ENCODE data around the gene RPRD1B. TPM values are rescaled to one million over a fixed set of nuclear protein-coding genes. Genes with fewer than 3 reads are reported as not detected.
A peak's percentile ranks its signal among the peaks of the same experiment; 100 is the strongest.

RPRD1B gene
- total RNA-seq, 1 experiment from 2014 or later: 43.6 TPM

GRCh38 chr20:38126932-38127621 is 93.5 kb downstream of the RPRD1B start:
- CTCF ChIA-PET: no interaction called here
- BruUV-seq (replicated peaks): no TSS peak

GRCh38 chr20:38127920-38128528 is 94.5 kb downstream of the RPRD1B start:
- no peak overlapping the region for H3K4me3 ChIP-seq (ENCODE audit: low read length)
- TF ChIP-seq, protein P1, sequence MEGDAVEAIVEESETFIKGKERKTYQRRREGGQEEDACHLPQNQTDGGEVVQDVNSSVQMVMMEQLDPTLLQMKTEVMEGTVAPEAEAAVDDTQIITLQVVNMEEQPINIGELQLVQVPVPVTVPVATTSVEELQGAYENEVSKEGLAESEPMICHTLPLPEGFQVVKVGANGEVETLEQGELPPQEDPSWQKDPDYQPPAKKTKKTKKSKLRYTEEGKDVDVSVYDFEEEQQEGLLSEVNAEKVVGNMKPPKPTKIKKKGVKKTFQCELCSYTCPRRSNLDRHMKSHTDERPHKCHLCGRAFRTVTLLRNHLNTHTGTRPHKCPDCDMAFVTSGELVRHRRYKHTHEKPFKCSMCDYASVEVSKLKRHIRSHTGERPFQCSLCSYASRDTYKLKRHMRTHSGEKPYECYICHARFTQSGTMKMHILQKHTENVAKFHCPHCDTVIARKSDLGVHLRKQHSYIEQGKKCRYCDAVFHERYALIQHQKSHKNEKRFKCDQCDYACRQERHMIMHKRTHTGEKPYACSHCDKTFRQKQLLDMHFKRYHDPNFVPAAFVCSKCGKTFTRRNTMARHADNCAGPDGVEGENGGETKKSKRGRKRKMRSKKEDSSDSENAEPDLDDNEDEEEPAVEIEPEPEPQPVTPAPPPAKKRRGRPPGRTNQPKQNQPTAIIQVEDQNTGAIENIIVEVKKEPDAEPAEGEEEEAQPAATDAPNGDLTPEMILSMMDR (conservative IDR thresholded peaks at IDR 0.05; ENCODE audit: low read depth, low read length): no peak
- TF ChIP-seq EZH2 (IDR thresholded peaks at IDR 0.05; ENCODE audit: low read length, unreplicated experiment): no peak
- no peak for TF ChIP-seq EZH2phosphoT487 (IDR thresholded peaks at IDR 0.05; ENCODE audit: borderline replicate concordance, low read length)
- no peaks in the 10 kb centered on the region for H3K79me2 ChIP-seq (ENCODE audit: low read length)
- no peaks in the 10 kb centered on the region for H4K20me1 ChIP-seq (ENCODE audit: low read length)
- peaks cover 47% of the 10 kb centered on the region for H3K4me1 ChIP-seq (ENCODE audit: insufficient read depth, low read length)
- 0 out of 2 replicates have a peak overlapping the region, but pooled peaks have one; percentile 16 for H3K27ac ChIP-seq (ENCODE audit: low read length)
- no TSS peak for BruUV-seq (replicated peaks)
- no peaks in the 10 kb centered on the region for H3K9me2 ChIP-seq (replicated peaks; ENCODE audit: low read length)
- ChIA-PET CTCF (no interaction called here), POLR2A (ENCODE audit: unreplicated experiment) (no interaction called here)
- peaks cover 20% of the 10 kb centered on the region for H3K36me3 ChIP-seq (ENCODE audit: low read depth, low read length)
- H3K9ac ChIP-seq (ENCODE audit: low read length): no peak overlapping the region
- H3K27me3 ChIP-seq (ENCODE audit: low read length): no peaks in the 10 kb centered on the region
- H3K9me3 ChIP-seq (ENCODE audit: low read length): no peaks in the 10 kb centered on the region
- peaks cover 17% of the 10 kb centered on the region for H3F3A ChIP-seq (ENCODE audit: low read length, unreplicated experiment)
- H3K4me2 ChIP-seq (ENCODE audit: low read length): no peak overlapping the region
- no peak for ATAC-seq
- intact Hi-C loops (cut with micrococcal nuclease): no loop called here
- no peak overlapping the region for H2AFZ ChIP-seq (ENCODE audit: low read length)
- no peak for DNase-seq

More at GRCh38 chr20:38126932-38127621, 93.5 kb downstream of the RPRD1B start:
- no peak for TF ChIP-seq EZH2 (IDR thresholded peaks at IDR 0.05; ENCODE audit: low read length, unreplicated experiment)
- intact Hi-C loops (cut with micrococcal nuclease): no loop called here
- POLR2A ChIA-PET (ENCODE audit: unreplicated experiment): no interaction called here
- peak; percentile 77 for DNase-seq
- Histone ChIP-seq H3K27me3 (ENCODE audit: low read length) (no peaks in the 10 kb centered on the region), H3K9ac (ENCODE audit: low read length) (no peak overlapping the region), H3K4me1 (ENCODE audit: insufficient read depth, low read length) (peaks cover 49% of the 10 kb centered on the region), H3K4me3 (ENCODE audit: low read length) (no peak overlapping the region), H3K4me2 (ENCODE audit: low read length) (0 out of 2 replicates have a peak overlapping the region, but pooled peaks have one; percentile 15), H3K36me3 (ENCODE audit: low read depth, low read length) (peaks cover 15% of the 10 kb centered on the region), H4K20me1 (ENCODE audit: low read length) (no peaks in the 10 kb centered on the region), H3K9me3 (ENCODE audit: low read length) (no peaks in the 10 kb centered on the region), H2AFZ (ENCODE audit: low read length) (no peak overlapping the region), H3K27ac (ENCODE audit: low read length) (peak overlapping the region; percentile 34), H3K79me2 (ENCODE audit: low read length) (no peaks in the 10 kb centered on the region), H3F3A (ENCODE audit: low read length, unreplicated experiment) (peaks cover 17% of the 10 kb centered on the region), H3K9me2 (replicated peaks; ENCODE audit: low read length) (no peaks in the 10 kb centered on the region)
- ATAC-seq: peak; percentile 80

DNA sequence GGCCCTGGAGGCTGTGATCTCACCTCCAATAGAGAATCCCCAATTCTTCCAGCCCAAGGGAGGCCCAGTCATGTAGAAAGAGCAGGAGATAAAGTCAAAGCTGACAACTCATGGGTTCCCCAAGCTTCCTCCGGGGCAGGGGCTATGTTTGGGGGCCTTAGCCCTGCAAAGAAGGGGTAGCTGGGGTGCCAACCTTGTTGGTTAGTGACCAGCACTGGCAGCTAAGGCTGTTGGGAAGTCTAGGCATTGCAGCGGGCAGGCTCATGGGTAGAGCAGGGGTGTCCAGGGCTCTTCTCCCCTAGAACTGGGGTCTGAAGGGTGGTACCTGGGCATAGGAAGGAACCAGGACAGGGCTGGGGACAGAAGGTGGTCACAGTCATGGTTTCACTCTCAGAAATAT is 95.1 kb downstream of the RPRD1B start:
- Histone ChIP-seq H3K9me2 (replicated peaks; ENCODE audit: low read length) (no peaks in the 10 kb centered on the region), H3K4me2 (ENCODE audit: low read length) (no peak overlapping the region), H3K36me3 (ENCODE audit: low read depth, low read length) (peaks cover 20% of the 10 kb centered on the region), H3K27me3 (ENCODE audit: low read length) (no peaks in the 10 kb centered on the region), H3K9me3 (ENCODE audit: low read length) (no peaks in the 10 kb centered on the region), H3K4me3 (ENCODE audit: low read length) (no peak overlapping the region), H2AFZ (ENCODE audit: low read length) (no peak overlapping the region), H3K79me2 (ENCODE audit: low read length) (no peaks in the 10 kb centered on the region), H3F3A (ENCODE audit: low read length, unreplicated experiment) (peaks cover 17% of the 10 kb centered on the region), H4K20me1 (ENCODE audit: low read length) (no peaks in the 10 kb centered on the region), H3K9ac (ENCODE audit: low read length) (no peak overlapping the region), H3K4me1 (ENCODE audit: insufficient read depth, low read length) (peaks cover 44% of the 10 kb centered on the region), H3K27ac (ENCODE audit: low read length) (no peak overlapping the region)
- TF ChIP-seq EZH2 (IDR thresholded peaks at IDR 0.05; ENCODE audit: low read length, unreplicated experiment) (no peak), EZH2phosphoT487 (IDR thresholded peaks at IDR 0.05; ENCODE audit: borderline replicate concordance, low read length) (no peak)
- TF ChIP-seq, protein P1 (conservative IDR thresholded peaks at IDR 0.05; ENCODE audit: low read depth, low read length): no peak
- intact Hi-C loops (cut with micrococcal nuclease): no loop called here
- no peak for DNase-seq
- POLR2A ChIA-PET (ENCODE audit: unreplicated experiment): no interaction called here
- ATAC-seq: no peak
- no TSS peak for BruUV-seq (replicated peaks)
- CTCF ChIA-PET: no interaction called here
